HG03159 (cell line): ENCODE measurements around the gene KBTBD12.
"Not testable (repeated sequence)": the region's sequence is repeated elsewhere in the genome, so short reads cannot be mapped to it uniquely, and the experiment has no call there.

Experiments used
- ATAC-seq: cut with Tn5 transposase; IDR thresholded peaks from one replicate; pipeline ENCODE4 v1.9.1; 2021; ENCODE audit warnings: mild to moderate bottlenecking, moderate library complexity; ENCODE audit not compliant: unreplicated experiment

KBTBD12 gene

DNA sequence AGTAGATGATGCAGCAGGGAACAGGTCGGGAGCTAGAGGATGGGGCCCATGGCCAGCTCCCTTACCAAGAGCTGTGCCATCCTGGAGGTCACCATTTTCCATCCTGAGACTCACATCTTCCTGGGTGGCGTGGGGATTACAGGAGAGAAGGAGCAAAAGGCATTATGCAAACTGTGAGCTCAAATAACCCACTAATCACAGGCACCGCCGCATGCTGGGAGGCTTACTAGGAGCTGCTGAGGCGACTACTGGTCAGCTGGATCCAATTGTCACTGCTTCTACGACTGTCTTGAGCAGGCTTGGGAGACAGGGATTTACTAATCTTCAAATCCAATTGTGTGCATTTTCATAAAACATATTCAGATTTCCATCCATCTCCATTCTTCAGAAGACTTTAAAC, 12.5 kb upstream of the KBTBD12 start:
- no peak for ATAC-seq

DNA sequence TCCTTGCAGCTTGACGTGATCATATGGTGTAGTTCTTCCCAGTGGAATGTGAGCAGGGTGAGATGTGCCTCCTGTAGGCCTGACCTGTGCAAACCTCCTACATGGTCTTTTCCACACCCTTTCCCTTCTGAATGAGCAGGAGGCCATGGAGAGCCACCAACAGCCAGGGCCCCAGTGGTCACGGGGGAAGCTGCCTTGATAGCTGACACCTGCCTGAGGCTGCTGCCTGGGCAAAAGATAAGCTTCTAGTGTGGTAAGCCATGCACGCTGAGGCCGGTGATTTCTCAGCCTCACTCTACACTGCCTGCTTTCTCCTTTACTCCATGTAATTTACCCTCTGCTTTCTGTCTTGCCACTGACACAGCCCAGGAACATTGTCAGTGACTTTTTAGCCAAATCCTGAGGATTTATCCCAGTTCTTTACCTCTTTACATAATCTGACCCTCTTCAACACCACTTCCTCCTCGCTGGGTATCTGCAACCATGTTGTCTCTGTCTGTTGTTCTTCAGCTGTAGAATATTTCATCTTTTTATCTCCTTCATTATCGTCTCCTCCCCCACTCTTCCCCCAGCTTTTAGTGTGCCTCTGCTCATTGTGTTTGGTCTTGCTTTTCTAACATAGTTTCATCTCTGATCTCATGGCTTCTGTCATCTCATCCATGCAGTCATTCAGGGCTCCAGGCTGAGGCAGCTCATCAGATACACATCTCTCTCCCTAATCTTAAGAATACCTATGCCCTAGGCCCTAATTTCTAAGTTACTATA, 11.2 kb upstream of the KBTBD12 start:
- ATAC-seq, result no peak

DNA sequence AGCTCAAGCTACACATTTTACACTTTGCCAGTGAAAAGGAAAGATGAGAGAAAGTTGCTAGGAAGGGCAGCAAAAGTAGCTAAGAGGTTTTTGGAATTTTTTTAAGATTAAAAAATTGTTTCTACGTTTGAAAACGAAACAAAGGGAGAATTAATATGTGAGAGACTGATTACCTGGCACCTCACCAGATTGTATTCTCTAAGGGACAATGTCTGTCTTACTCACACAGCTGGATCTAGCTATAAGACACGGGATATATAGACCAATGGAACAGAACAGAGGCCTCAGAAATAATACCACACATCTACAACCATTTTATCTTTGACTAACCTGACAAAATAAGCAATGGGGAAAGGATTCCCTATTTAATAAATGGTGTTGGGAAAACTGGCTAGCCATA, 9.5 kb upstream of the KBTBD12 start:
- ATAC-seq, result no peak

- not testable (repeated sequence) for ATAC-seq
Measured at GRCh38 chr3:127906653-127907052, 8.4 kb upstream of the KBTBD12 start.

DNA sequence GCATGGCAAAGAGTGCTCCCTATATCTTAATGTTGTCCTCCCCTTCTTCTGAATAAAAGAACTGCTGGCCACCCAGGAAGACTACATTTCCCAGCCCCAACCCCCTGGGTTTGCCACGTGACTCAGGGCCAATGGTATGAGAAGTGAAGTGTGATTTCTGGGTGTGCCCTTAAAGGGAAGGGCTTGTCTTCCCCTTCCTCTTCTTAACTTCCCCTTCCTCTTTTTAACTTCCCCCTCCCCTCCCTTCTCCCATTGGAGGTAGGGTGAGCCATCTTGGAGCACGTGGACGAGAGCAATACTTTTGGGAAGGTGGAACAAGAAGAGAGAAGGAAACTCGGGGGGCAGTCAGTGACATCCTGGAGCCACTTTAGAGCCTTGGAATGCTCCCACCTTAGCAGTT, 6.8 kb upstream of the KBTBD12 start:
- ATAC-seq, result no peak

GRCh38 chr3:127908951-127909350, 6.1 kb upstream of the KBTBD12 start:
- ATAC-seq, result no peak

DNA sequence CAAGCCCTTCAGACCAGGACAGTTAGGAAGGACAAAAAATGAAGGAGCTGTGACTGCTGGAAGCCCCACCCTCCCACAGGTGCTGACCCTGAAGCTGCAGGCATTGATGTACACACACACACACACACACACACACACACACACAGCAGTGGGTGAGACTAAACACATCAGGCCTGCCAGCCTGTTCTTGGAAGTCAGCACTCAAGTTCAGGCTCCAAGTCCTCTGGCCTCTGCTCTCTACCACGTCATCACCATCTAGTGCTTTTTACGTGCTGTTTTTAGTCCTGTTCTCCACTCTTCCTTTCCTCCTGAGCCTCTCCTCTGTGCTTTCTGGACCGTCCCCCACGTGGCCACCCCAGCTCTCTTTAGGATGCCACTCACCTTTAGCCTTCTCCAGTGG, 5.4 kb upstream of the KBTBD12 start:
- no peak for ATAC-seq

DNA sequence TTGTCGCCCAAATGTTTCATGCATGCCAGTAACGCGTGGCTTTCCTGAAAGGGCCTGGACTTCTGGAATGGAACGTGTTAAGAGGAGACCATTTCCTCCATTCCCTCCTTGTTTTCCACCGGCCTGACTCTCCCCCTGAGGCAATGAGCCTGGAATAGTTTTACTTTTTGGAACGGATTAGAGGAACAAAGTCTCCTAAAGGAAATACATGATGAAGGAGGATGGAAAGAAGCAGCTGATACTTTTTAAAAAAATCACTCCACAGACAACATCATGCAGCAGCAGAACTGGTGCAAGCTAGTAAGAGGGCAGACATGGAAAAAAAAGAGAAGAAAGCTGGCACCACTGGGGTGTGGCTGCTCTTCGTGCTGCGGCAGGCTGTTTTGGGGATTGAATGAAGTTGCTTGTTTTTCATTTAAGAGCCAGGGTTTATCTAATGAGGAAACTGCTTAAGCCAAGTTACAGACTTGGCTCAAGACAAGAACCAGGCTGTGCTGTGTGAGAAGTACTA, 3.6 kb upstream of the KBTBD12 start:
- ATAC-seq, result no peak

DNA sequence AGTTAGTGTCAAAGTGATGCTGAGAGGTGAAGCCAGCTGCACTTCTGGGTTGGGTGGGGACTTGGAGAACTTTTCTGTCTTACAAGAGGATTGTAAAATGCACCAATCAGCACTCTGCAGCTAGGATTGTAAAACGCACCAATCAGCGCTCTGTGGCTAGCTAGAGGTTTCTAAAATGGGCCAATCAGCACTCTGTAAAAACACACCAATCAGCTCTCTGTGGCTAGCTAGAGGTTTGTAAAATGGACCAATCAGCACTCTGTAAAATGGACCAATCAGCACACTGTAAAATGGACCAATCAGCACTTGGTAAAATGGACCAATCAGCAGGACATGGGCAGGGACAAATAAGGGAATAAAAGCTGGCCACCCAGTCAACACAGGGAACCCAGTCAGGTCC, 1.2 kb upstream of the KBTBD12 start:
- not testable (repeated sequence) for ATAC-seq

DNA sequence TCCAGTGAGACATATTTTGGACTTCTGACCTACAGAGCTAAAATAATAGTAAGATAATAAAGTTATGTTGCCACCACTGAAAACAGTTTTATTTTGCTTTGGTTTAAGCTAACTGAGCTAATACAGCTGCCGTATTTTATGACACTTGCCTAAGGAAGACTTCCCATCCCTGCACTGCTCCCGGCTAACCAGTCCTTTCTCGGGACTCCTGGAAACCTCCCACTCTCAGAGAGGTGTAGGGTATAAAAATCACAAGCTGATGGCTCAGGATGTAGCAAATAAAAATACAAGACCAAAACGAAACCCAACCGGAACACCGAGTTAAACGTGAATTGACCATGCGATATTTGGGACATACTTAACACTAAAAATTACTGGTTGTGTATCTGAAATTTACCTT, 448 bp upstream of the KBTBD12 start:
- no peak for ATAC-seq

DNA sequence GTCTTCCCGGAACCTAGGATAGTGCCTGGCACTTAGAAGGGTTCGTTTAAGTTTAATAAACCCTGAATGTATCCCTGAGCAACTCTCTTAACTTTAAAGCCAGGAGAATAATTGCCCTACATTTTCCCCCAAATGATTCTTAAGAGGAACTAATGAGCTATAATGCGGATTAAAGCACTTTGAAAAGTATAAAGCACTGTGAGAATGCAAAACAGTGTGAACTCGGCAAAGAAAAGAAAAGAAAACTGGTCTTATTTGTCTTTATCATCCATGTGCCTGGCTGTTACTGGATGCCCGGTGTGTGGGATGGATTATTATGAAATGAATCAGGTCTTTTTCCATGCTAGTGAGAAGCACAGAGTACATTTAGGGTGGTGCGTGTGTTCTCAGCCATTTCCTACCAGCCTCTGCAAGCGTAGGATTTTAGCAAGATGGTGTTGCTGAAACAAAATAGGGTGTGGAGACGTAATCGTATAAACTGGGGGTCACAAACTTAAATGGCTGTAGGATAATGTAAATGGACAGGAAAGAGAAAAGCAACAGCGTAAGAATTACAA, 983 bp downstream of the KBTBD12 start:
- ATAC-seq, result no peak

DNA sequence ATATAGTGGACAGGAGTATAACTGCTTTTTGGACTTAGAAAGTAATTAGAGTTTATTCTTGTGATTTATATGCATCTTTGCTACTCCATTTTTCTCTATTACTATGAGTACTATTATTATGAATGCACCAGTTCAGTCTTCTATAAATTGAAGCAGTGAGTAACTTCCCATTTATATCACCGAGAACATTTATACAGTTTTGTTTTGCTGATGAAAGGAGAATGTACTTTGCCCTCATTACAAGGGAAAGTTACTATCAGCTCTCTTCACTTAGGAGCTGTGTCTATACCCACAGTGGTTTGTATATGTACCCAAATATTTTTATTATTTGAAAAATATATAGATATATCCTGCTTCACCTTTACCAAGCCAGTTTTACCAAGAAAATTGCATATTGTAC, 5.7 kb downstream of the KBTBD12 start:
- ATAC-seq, result no peak

DNA sequence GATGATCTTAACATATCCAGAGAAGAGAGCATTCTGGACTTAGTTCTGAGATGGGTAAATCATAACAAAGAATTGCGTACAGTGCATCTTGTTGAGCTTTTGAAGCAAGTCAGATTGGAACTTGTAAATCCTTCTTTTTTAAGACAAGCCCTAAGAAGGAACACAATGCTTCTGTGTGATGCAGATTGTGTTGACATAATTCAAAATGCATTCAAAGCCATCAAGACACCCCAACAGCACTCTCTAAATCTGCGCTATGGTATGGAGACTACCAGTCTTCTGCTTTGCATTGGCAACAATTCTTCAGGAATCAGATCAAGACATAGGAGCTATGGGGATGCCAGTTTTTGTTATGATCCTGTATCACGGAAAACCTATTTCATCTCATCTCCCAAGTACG, 8.6 kb downstream of the KBTBD12 start:
- no peak for ATAC-seq

DNA sequence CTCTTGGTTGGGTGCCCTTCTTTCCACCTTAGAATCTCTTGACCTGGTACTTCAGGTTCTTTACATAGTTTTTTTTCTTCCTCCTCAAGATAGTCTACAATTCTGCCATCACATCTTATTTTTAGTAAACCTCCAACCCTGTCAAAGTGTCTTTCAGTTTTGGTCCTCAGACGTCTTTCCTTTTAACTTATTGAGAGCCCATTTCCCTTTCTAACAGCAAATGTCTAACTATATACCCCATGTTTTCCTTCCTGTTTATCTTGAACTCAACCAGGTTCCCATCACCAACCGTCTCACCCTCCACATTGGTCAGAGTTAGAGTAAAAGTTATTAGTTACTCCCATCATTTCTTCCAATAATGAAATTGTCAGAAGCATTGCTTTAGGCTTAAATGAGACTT, 10.4 kb downstream of the KBTBD12 start:
- no peak for ATAC-seq

DNA sequence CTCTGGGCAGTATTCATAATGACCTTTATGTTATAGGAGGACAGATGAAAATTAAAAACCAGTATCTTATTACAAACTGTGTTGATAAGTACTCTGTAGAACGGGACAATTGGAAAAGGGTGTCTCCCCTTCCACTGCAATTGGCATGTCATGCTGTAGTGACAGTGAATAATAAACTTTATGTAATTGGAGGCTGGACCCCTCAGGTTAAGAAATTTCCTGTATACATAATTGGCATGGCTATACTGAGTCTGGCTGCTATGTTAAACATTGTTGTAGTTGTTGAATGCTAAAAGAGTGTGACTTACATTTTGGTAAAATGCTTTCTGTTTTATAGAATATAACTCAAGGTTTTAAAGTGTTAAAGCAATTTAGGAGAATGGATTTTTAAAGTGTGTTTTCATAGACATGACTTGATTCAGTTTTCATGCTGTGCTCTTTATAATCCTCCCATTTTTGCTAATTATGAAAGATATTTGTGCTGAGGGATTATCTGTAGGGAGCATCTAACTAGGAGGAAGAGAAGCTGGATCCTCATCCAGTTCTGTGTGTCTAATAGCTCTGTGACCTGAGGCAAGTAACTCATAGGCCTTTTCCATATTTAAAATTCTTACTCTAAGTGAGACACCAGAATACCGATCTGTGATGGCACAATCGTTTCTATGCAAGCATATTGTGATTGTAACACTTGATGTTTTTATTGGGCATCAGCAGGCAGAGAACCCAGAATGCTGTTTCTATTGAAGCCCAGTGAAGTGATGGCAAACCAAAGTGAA, 13.0 kb downstream of the KBTBD12 start:
- ATAC-seq, result no peak

DNA sequence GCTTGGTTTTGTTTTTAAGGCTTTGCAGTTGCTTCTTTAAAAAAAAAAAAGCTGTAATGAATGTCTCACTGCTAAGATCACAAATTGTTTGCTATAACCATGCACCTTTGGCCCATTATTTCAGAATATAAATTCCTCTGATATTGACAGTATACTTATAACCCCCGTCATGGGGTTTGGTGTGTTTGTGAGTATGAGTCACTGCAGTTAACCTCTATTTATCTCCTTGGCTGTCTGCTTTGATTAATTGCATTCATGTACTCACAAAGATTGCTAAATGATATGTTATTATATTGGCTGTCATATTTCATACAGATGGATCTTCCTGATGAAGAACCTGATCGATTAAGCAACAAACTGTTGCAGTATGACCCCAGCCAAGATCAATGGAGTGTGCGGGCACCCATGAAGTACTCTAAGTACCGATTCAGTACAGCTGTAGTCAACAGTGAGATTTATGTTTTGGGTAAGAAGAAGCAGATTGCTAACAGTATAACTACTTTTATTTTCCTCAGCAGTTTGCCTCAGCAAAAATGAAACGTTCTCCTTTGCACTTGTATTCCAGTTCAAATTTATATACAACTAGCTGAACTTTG, 14.9 kb downstream of the KBTBD12 start:
- ATAC-seq, result no peak

- ATAC-seq, result no peak
Measured at GRCh38 chr3:127933396-127933795, 18.4 kb downstream of the KBTBD12 start.

DNA sequence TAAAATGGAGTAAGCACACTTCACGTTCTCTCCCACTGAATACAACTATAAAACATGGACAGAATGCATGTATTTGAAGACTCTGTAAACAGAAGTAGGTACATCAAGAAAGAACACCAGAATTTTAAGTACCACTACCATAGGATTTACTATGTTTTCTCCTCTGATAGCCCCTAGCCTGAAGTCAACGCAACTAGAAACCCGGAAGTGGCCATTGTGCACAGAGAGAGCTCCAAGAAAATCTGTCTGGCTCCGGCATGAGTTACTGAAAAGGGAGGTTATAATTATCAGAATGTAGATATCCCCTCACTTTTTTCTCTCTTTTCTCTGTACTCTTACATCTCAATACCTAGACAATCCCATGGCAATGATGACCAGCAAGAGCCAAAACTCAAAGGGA, 23.8 kb downstream of the KBTBD12 start:
- ATAC-seq, result no peak

DNA sequence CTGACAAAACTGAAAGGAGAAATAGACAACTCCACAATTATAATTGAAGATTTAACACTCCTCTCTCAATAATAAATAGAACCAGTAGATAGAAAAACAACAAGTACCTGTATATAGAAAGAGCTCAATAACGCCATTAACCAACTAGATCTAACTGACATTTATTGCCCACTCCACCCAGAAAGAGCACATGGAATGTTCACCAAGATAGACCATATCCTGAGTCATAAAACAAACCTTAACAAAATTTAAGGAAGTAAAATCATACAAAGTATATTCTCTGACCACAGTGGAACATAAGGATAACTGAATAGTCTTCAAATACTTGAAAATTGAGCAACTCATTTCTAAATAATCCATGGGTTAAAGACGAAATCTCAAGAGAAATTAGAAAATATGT, 25.1 kb downstream of the KBTBD12 start:
- ATAC-seq, result no peak

DNA sequence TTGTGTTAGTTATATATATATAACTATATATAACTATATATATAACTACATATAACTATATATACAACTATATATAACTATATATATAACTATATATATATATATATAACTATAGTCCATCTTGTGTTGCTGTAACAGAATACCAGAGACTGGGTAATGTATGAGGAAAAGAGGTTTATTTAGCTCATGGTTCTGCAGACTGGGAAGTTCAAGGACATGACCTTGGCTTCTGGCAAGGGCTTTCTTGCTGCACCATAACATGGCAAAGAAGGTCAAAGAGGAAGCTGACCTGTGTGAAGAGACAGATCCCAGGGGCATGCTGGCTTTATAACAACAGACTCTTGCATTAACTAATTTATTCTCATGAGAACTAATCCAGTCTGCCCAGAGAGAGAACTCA, 27.6 kb downstream of the KBTBD12 start:
- no peak for ATAC-seq

GRCh38 chr3:127948211-127948610, 33.2 kb downstream of the KBTBD12 start:
- no peak for ATAC-seq
